Measurements from ENCODE around the gene MBD5.

MBD5 gene

DNA sequence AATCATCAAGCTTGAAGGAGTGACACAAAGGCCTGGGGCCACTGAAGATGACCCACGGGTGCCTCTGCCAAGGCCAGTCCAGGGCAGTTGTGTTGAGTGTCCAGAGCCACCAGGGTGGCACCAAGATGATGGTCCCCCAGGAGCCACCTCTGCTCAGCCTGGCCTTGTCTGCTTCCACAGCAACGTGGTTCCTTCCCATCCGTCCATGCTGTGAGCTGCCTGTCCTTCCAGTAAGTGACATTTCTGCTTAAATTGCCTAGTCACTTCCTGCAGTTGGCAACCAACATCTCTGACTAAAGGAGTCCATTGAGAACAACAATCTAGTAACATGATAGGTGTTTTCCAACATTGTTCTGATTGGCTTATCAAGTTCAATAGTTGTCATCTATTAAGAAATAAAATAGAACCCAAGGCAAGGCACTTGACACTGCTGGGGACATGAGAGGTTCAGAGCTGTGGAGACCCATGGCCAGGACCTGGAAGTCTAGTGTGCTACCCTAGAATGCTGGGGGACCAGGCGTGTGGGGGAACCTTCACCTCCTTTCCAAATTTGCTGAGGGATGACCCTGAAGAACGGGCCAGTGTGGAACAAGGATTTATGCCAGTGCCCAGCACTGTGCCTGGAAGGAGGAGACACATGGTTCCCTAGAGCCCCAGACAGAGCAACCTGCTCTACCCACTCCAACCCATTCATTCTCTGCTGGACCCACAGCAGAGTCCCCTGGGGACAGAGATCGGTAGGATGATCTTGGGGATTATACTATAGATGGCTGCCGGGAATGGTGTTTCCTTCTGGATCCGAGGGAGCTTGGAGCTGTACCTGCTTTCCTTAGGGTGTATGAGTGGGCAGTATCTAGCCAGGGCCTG is 524.7 kb downstream of the MBD5 start:
- no peak overlapping the region for H3K4me3 ChIP-seq (ENCODE audit: low read depth, low read length)
- DNase-seq (ENCODE audit: low read depth) = no peak
- TF ChIP-seq CTCF (conservative IDR thresholded peaks at IDR 0.05; ENCODE audit: low read depth, low read length) = no peak

- DNase-seq (ENCODE audit: low read depth) = peak; percentile 24
- no peak overlapping the region for H3K4me3 ChIP-seq (ENCODE audit: low read depth, low read length)
- no peak for TF ChIP-seq CTCF (conservative IDR thresholded peaks at IDR 0.05; ENCODE audit: low read depth, low read length)
Observed at GRCh38 chr2:148546270-148546669, 525.4 kb downstream of the MBD5 start.

GRCh38 chr2:148548716-148549400 is 528.0 kb downstream of the MBD5 start:
- no peak for DNase-seq (ENCODE audit: low read depth)
- H3K4me3 ChIP-seq (ENCODE audit: low read depth, low read length) = no peak overlapping the region
- no peak for TF ChIP-seq CTCF (conservative IDR thresholded peaks at IDR 0.05; ENCODE audit: low read depth, low read length)

- no peak overlapping the region for H3K4me3 ChIP-seq (ENCODE audit: low read depth, low read length)
- no peak for TF ChIP-seq CTCF (conservative IDR thresholded peaks at IDR 0.05; ENCODE audit: low read depth, low read length)
- peak; percentile 15 for DNase-seq (ENCODE audit: low read depth)
Observed at GRCh38 chr2:148552675-148553331, 531.9 kb downstream of the MBD5 start.

- H3K4me3 ChIP-seq (ENCODE audit: low read depth, low read length) = no peak overlapping the region
- no peak for DNase-seq (ENCODE audit: low read depth)
Observed at GRCh38 chr2:148553332-148553887, 532.5 kb downstream of the MBD5 start.

More at GRCh38 chr2:148553332-148553887, 532.5 kb downstream of the MBD5 start:
- TF ChIP-seq CTCF (conservative IDR thresholded peaks at IDR 0.05; ENCODE audit: low read depth, low read length) = no peak

Measured in choroid plexus epithelial cell (primary cell).